OCI-LY1 (cell line): ENCODE measurements around the gene PTPA.
"Not testable (repeated sequence)": the region's sequence is repeated elsewhere in the genome, so short reads cannot be mapped to it uniquely, and the experiment has no call there.

ENCODE experiments used
- H2AFZ ChIP-seq: fragments of 200-600 bp; sonication (generic), shearing (Covaris generic); 2 replicates; pipeline ENCODE4 v1.6.0; 2014; ENCODE audit warnings: antibody characterized with exemption, mild to moderate bottlenecking, low read length
- H3F3A ChIP-seq: fragments of 200-600 bp; sonication (generic), shearing (Covaris generic); 2 replicates; pipeline ENCODE4 v1.6.0; 2014; ENCODE audit warnings: mild to moderate bottlenecking, antibody characterized with exemption, low read length, moderate library complexity; ENCODE audit not compliant: insufficient read depth
- H3K27ac ChIP-seq: fragments of 200-600 bp; sonication (generic); 2 replicates; pipeline ENCODE4 v1.5.1; 2014; ENCODE audit warnings: low read length, mixed run types, mild to moderate bottlenecking, low read depth; ENCODE audit not compliant: poor library complexity, severe bottlenecking
- H3K27me3 ChIP-seq: fragments of 200-600 bp; sonication (generic); 2 replicates; pipeline ENCODE4 v1.6.0; 2014; ENCODE audit warnings: antibody characterized with exemption, mild to moderate bottlenecking, low read length, moderate library complexity; ENCODE audit not compliant: insufficient read depth
- H3K36me3 ChIP-seq: fragments of 200-600 bp; sonication (generic); 2 replicates; pipeline ENCODE4 v1.6.1; 2014; ENCODE audit warnings: mild to moderate bottlenecking, antibody characterized with exemption, low read length, moderate library complexity, mixed read lengths; ENCODE audit not compliant: insufficient read depth
- H3K4me1 ChIP-seq: fragments of 200-600 bp; sonication (generic); 2 replicates; pipeline ENCODE4 v1.5.1; 2014; ENCODE audit warnings: mild to moderate bottlenecking, low read length, moderate library complexity; ENCODE audit not compliant: insufficient read depth, severe bottlenecking
- H3K4me2 ChIP-seq: fragments of 200-600 bp; sonication (generic), shearing (Covaris generic); 2 replicates; pipeline ENCODE4 v1.6.1; 2014; ENCODE audit warnings: low read length
- H3K4me3 ChIP-seq: fragments of 200-600 bp; sonication (generic); 2 replicates; pipeline ENCODE4 v1.5.1; 2014; ENCODE audit warnings: low read length, low read depth, mild to moderate bottlenecking, mixed read lengths; ENCODE audit not compliant: poor library complexity, severe bottlenecking
- H3K79me2 ChIP-seq: fragments of 200-600 bp; shearing (Covaris generic); 2 replicates; pipeline ENCODE4 v1.6.1; 2016; ENCODE audit warnings: mixed run types, low read length, mixed read lengths; ENCODE audit not compliant: insufficient read depth
- H3K9ac ChIP-seq: fragments of 200-600 bp; sonication (generic), shearing (Covaris generic); 2 replicates; pipeline ENCODE4 v1.6.1; 2014; ENCODE audit warnings: mild to moderate bottlenecking, low read length, mixed read lengths
- H3K9me2 ChIP-seq: fragments of 200-600 bp; sonication (generic), shearing (Covaris generic); 2 replicates; pipeline ENCODE4 v1.6.1; 2014; ENCODE audit warnings: low read depth, mild to moderate bottlenecking, low read length, mixed read lengths
- H3K9me3 ChIP-seq: fragments of 200-600 bp; shearing (Covaris generic); 2 replicates; pipeline ENCODE4 v1.6.1; 2014; ENCODE audit warnings: low read length, mixed read lengths
- H4K20me1 ChIP-seq: fragments of 200-600 bp; sonication (generic), shearing (Covaris generic); 2 replicates; pipeline ENCODE4 v1.6.0; 2016; ENCODE audit warnings: mild to moderate bottlenecking, low read length; ENCODE audit not compliant: insufficient read depth
- EZH2 ChIP-seq: fragments of 200-600 bp; sonication (generic), shearing (Covaris generic); IDR thresholded peaks from 2 replicates; pipeline ENCODE4 v1.8.0; 2017; ENCODE audit warnings: borderline replicate concordance, mixed run types, mild to moderate bottlenecking, antibody characterized with exemption, low read length, moderate library complexity, mixed read lengths
- TF ChIP-seq, protein P1 (sequence below): fragments of 200-600 bp; sonication (generic), shearing (Covaris generic); IDR thresholded peaks from 2 replicates; pipeline ENCODE4 v1.5.1; 2017; ENCODE audit warnings: mild to moderate bottlenecking, antibody characterized with exemption, low read length, moderate library complexity, mixed read lengths

The PTPA gene

DNA sequence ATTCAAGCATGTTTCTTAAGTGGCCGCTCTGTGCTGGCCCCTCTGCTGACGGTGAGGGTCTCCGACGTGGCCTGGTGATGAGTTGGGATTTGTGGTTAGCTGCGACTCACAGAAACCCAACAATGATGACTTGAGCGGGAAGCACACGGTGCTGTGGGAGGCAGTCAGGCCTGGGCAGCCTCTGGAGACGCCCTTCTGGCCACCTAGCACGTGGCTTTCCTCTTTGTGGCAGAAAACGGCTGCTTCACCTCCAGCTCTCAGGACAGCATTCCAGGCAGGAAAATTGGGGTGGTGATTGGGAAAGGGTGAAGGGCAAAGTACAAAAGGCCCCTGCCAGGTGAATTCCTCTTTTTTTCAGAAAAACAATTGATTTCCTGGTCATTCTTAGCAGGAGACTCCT, 84.4 kb downstream of the PTPA start:
- Histone ChIP-seq H3K4me2 (no peak overlapping the region), H4K20me1 (no peaks in the 10 kb centered on the region), H3K36me3 (no peaks in the 10 kb centered on the region), H3K27me3 (peaks cover 11% of the 10 kb centered on the region; the same call in 1 of the 2 replicates), H3K9me3 (0 out of 2 replicates have a peak, but pooled peaks cover 3% of the 10 kb centered on the region), H3K79me2 (no peaks in the 10 kb centered on the region), H3K27ac (no peak overlapping the region), H3K9me2 (no peaks in the 10 kb centered on the region), H3K4me3 (no peak overlapping the region), H3K4me1 (no peaks in the 10 kb centered on the region), H3K9ac (no peak overlapping the region), H2AFZ (no peak overlapping the region), H3F3A (no peaks in the 10 kb centered on the region)
- TF ChIP-seq EZH2: no peak
- TF ChIP-seq, protein P1, sequence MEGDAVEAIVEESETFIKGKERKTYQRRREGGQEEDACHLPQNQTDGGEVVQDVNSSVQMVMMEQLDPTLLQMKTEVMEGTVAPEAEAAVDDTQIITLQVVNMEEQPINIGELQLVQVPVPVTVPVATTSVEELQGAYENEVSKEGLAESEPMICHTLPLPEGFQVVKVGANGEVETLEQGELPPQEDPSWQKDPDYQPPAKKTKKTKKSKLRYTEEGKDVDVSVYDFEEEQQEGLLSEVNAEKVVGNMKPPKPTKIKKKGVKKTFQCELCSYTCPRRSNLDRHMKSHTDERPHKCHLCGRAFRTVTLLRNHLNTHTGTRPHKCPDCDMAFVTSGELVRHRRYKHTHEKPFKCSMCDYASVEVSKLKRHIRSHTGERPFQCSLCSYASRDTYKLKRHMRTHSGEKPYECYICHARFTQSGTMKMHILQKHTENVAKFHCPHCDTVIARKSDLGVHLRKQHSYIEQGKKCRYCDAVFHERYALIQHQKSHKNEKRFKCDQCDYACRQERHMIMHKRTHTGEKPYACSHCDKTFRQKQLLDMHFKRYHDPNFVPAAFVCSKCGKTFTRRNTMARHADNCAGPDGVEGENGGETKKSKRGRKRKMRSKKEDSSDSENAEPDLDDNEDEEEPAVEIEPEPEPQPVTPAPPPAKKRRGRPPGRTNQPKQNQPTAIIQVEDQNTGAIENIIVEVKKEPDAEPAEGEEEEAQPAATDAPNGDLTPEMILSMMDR: no peak

DNA sequence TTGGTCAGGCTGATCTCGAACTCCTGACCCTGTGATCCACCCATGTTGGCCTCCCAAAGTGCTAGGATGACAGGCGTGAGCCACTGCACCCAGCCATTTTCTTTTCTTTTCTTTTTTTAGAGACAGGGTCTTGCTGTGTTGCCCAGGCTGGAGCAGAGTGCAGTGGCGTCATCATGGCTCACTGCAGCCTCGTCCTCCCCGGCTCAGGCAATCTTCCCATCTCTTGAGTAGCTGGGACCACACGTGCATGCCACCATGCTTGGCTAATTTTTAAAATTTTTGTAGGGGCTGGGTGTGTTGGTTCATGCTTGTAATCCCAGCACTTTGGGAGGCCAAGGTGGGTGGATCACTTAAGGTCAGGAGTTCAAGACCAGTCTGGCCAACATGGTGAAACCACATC, 85.8 kb downstream of the PTPA start:
- H3K9me3 ChIP-seq, H3K36me3 ChIP-seq, H3K4me3 ChIP-seq, H4K20me1 ChIP-seq, H3K4me2 ChIP-seq, H3F3A ChIP-seq, H3K27ac ChIP-seq, H2AFZ ChIP-seq, H3K9me2 ChIP-seq, H3K79me2 ChIP-seq, H3K9ac ChIP-seq, H3K4me1 ChIP-seq: not testable (repeated sequence)
- H3K27me3 ChIP-seq: peaks cover 11% of the 10 kb centered on the region; the same call in 1 of the 2 replicates

GRCh38 chr9:129197978-129198318, 86.7 kb downstream of the PTPA start:
- H3K79me2 ChIP-seq: no peaks in the 10 kb centered on the region
- H4K20me1 ChIP-seq: no peaks in the 10 kb centered on the region
- H3K9me2 ChIP-seq: no peaks in the 10 kb centered on the region
- no peak overlapping the region for H3K27ac ChIP-seq
- H3K9me3 ChIP-seq: no peaks in the 10 kb centered on the region
- no peaks in the 10 kb centered on the region for H3K4me1 ChIP-seq
- H3K36me3 ChIP-seq: no peaks in the 10 kb centered on the region
- no peak overlapping the region for H3K4me2 ChIP-seq
- no peak overlapping the region for H2AFZ ChIP-seq
- H3F3A ChIP-seq: no peaks in the 10 kb centered on the region
- peaks cover 11% of the 10 kb centered on the region; the same call in 1 of the 2 replicates for H3K27me3 ChIP-seq
- no peak overlapping the region for H3K9ac ChIP-seq
- TF ChIP-seq EZH2: no peak
- TF ChIP-seq, protein P1: no peak
- no peak overlapping the region for H3K4me3 ChIP-seq
